ENCODE measurements around the gene PDE6C.

Gene PDE6C

GRCh38 chr10:93671042-93671441 is 58.7 kb downstream of the PDE6C start:
- no peak for TF ChIP-seq CTCF (IDR thresholded peaks at IDR 0.05; ENCODE audit: unreplicated experiment in 3 of 3)
- H3K36me3 Mint-ChIP-seq (ENCODE audit: low read depth) = peaks cover 47% of the 10 kb centered on the region
- no peak overlapping the region for H3K27ac Mint-ChIP-seq
- H3K4me3 Mint-ChIP-seq = no peak overlapping the region
- H3K9me3 Mint-ChIP-seq = no peaks in the 10 kb centered on the region
- H3K4me1 Mint-ChIP-seq = no peaks in the 10 kb centered on the region
- H3K27me3 Mint-ChIP-seq (ENCODE audit: low read depth) = no peaks in the 10 kb centered on the region

- H3K4me1 Mint-ChIP-seq = no peaks in the 10 kb centered on the region
- H3K4me3 Mint-ChIP-seq = no peak overlapping the region
- TF ChIP-seq CTCF (IDR thresholded peaks at IDR 0.05; ENCODE audit: unreplicated experiment in 3 of 3) = no peak
- no peak overlapping the region for H3K27ac Mint-ChIP-seq
- no peaks in the 10 kb centered on the region for H3K9me3 Mint-ChIP-seq
- peaks cover 42% of the 10 kb centered on the region for H3K36me3 Mint-ChIP-seq (ENCODE audit: low read depth)
- H3K27me3 Mint-ChIP-seq (ENCODE audit: low read depth) = no peaks in the 10 kb centered on the region
These were observed 59.8 kb downstream of the PDE6C start for GRCh38 chr10:93672022-93672678.

GRCh38 chr10:93672890-93673289 is 60.6 kb downstream of the PDE6C start:
- Mint-ChIP-seq H3K27ac (no peak overlapping the region), H3K4me3 (no peak overlapping the region), H3K9me3 (no peaks in the 10 kb centered on the region), H3K27me3 (ENCODE audit: low read depth) (no peaks in the 10 kb centered on the region), H3K4me1 (no peaks in the 10 kb centered on the region), H3K36me3 (ENCODE audit: low read depth) (peaks cover 38% of the 10 kb centered on the region)
- no peak for TF ChIP-seq CTCF (IDR thresholded peaks at IDR 0.05; ENCODE audit: unreplicated experiment in 3 of 3)

- no peaks in the 10 kb centered on the region for H3K27me3 Mint-ChIP-seq (ENCODE audit: low read depth)
- TF ChIP-seq CTCF (IDR thresholded peaks at IDR 0.05; ENCODE audit: unreplicated experiment in 3 of 3) = no peak
- no peak overlapping the region for H3K4me3 Mint-ChIP-seq
- H3K36me3 Mint-ChIP-seq (ENCODE audit: low read depth) = peaks cover 36% of the 10 kb centered on the region
- no peaks in the 10 kb centered on the region for H3K4me1 Mint-ChIP-seq
- H3K9me3 Mint-ChIP-seq = no peaks in the 10 kb centered on the region
- no peak overlapping the region for H3K27ac Mint-ChIP-seq
These were observed 61.5 kb downstream of the PDE6C start for GRCh38 chr10:93673791-93674190.

GRCh38 chr10:93678386-93678785 is 66.0 kb downstream of the PDE6C start:
- H3K27ac Mint-ChIP-seq = no peak overlapping the region
- no peaks in the 10 kb centered on the region for H3K9me3 Mint-ChIP-seq
- no peak for TF ChIP-seq CTCF (IDR thresholded peaks at IDR 0.05; ENCODE audit: unreplicated experiment in 3 of 3)
- H3K36me3 Mint-ChIP-seq (ENCODE audit: low read depth) = peaks cover 20% of the 10 kb centered on the region
- H3K27me3 Mint-ChIP-seq (ENCODE audit: low read depth) = no peaks in the 10 kb centered on the region
- no peak overlapping the region for H3K4me3 Mint-ChIP-seq
- H3K4me1 Mint-ChIP-seq = no peaks in the 10 kb centered on the region
